ENCODE data around the gene XRN1.

Gene XRN1

DNA sequence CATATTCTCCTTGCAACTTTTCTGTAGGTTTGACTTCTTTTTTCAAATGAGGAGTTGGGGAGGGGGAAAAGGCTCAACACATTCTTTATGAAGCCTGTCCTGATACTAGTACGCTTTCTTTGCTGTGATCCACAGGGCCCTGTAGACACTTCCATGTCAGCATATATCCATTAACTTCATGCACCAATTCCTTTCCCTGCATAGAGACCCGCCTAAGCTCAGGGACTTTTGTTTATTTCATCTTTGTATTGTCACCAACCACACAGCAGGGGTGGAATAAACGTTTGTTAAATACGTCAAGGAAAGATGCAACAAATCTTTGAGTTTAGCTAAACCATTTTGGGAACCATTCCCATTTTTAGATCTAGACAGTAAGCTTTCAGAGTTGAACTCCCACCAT lies 179.4 kb downstream of the XRN1 start:
- DNase-seq (ENCODE audit: low spot score): no peak

DNA sequence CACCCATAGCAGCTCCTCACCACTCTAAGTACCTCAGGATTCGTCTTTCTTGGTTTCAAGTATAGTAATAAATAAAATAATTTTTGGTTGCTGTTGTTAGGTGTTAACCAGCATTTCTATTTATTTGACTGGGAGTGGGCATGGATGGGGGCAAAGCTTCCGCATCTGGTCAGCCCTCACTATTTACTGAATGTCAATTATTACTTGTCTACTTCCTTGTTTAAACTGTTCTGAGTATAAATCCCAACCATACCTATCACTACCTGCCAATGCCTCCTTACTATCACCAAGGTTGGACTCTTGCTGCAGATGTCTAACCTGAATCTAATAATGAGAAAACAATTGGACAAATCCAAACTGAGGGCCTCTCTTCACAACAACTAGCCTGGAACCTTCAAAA lies 180.6 kb downstream of the XRN1 start:
- no peak for DNase-seq (ENCODE audit: low spot score)

DNA sequence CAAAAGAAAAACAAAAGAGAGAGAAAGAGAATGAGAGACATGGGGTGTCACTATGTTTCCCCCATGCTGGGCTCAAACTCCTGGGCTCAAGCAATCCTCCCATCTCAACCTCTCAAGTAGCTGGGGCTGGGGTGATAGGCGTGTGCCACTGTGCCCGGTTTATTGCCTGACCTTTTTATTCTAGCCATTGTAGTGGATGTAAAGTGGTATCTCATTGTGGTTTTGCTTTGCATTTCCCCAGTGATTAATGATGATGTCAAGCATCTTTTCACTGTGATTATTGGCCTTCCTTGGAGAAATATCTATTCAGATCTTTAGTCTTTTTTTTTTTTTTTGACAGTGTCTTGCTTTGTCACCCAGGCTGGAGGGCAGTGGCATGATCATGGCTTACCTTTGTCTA lies 184.7 kb downstream of the XRN1 start:
- DNase-seq (ENCODE audit: low spot score): no peak

DNA sequence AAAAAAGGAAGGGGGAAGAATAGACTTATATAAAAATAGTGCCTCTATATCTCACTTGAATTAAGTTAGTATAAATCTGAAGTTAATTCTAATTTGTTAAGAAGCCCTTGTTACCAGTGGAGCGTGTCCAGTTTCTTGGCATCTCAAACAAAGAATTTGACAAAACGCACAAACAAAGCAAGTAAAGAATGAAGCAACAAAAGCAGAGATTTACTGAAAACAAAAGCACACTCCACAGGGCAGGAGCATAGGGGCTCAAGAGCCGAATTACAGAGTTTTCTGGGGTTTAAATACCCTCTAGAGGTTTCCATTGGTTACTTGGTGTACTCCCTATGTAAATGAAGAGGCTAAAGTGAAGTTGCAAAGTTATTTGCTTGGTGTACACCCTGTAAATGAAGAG lies 188.5 kb downstream of the XRN1 start:
- no peak for DNase-seq (ENCODE audit: low spot score)

- DNase-seq (ENCODE audit: low spot score): no peak
Observed at GRCh38 chr3:142256712-142257333, 191.0 kb downstream of the XRN1 start.
